ENCODE results near the gene CTNNA3.

CTNNA3 gene

GRCh38 chr10:66919248-66919647 lies 776.7 kb downstream of the CTNNA3 start:
- Histone ChIP-seq H3K36me3 (ENCODE audit: control insufficient read depth in 4 of 4, insufficient read depth in 4 of 4, low read length in 3 of 4) (no peaks in the 10 kb centered on the region), H3K27ac (ENCODE audit: insufficient read depth in 1 of 2, low read depth in 1 of 2, low read length in 2 of 2, poor library complexity in 1 of 2, severe bottlenecking in 2 of 2) (no peak overlapping the region), H3K9me3 (ENCODE audit: control extremely low read depth in 1 of 5, control insufficient read depth in 4 of 5, insufficient read depth in 2 of 5, low read depth in 1 of 5, low read length in 4 of 5) (no peaks in the 10 kb centered on the region), H3K27me3 (replicated peaks in 2 of 5; ENCODE audit: control insufficient read depth in 4 of 5, insufficient read depth in 5 of 5, low read length in 4 of 5) (peaks cover 0 to under 1% (median 0%) of the 10 kb centered on the region in 5 experiments), H3K4me3 (ENCODE audit: control insufficient read depth in 1 of 7, extremely low read depth in 1 of 7, insufficient read depth in 4 of 7, low read depth in 2 of 7, low read length in 6 of 7) (no peak overlapping the region), H3K4me1 (ENCODE audit: control extremely low read depth in 1 of 4, control insufficient read depth in 4 of 4, insufficient read depth in 4 of 4, low read length in 3 of 4) (no peaks in the 10 kb centered on the region)
- WGBS (ENCODE audit: insufficient coverage) = no CpG with 5 or more reads among the region's 2 CpGs
- no peak for DNase-seq
- ChIA-PET CTCF (no interaction called here), POLR2A (no interaction called here)

DNA sequence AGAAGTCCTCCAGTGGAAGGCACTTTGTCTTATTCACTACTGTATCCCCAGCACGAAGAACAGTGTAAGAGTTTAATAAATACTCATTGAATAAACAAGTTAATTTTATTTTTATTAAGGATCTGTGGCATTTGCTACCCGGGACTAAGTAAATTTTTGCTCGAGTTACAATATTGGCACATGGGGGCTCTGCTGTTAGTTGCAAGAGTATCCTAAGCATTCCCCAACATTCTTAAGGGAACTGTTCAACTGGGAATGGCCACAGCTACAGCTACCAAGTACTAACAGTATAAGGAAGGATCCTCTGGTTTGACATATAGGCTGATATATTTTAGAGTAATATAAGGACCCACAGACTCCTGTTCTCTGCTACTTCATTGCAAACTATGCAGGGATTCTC lies 778.9 kb downstream of the CTNNA3 start:
- Histone ChIP-seq H3K36me3 (ENCODE audit: control insufficient read depth in 4 of 4, insufficient read depth in 4 of 4, low read length in 3 of 4) (no peaks in the 10 kb centered on the region), H3K27me3 (replicated peaks in 2 of 5; ENCODE audit: control insufficient read depth in 4 of 5, insufficient read depth in 5 of 5, low read length in 4 of 5) (no peaks in the 10 kb centered on the region), H3K27ac (ENCODE audit: insufficient read depth in 1 of 2, low read depth in 1 of 2, low read length in 2 of 2, poor library complexity in 1 of 2, severe bottlenecking in 2 of 2) (no peak overlapping the region), H3K4me3 (ENCODE audit: control insufficient read depth in 1 of 7, extremely low read depth in 1 of 7, insufficient read depth in 4 of 7, low read depth in 2 of 7, low read length in 6 of 7) (no peak overlapping the region), H3K9me3 (ENCODE audit: control extremely low read depth in 1 of 5, control insufficient read depth in 4 of 5, insufficient read depth in 2 of 5, low read depth in 1 of 5, low read length in 4 of 5) (no peaks in the 10 kb centered on the region), H3K4me1 (ENCODE audit: control extremely low read depth in 1 of 4, control insufficient read depth in 4 of 4, insufficient read depth in 4 of 4, low read length in 3 of 4) (no peaks in the 10 kb centered on the region)
- no CpG with 5 or more reads among the region's 3 CpGs for whole genome bisulfite sequencing (ENCODE audit: insufficient coverage)
- POLR2A ChIA-PET = no interaction called here
- CTCF ChIA-PET = no interaction called here
- DNase-seq = no peak

GRCh38 chr10:66916030-66916429 lies 780.0 kb downstream of the CTNNA3 start:
- H3K36me3 ChIP-seq (ENCODE audit: control insufficient read depth in 4 of 4, insufficient read depth in 4 of 4, low read length in 3 of 4) = no peaks in the 10 kb centered on the region
- H3K27me3 ChIP-seq (replicated peaks in 2 of 5; ENCODE audit: control insufficient read depth in 4 of 5, insufficient read depth in 5 of 5, low read length in 4 of 5) = no peaks in the 10 kb centered on the region
- H3K27ac ChIP-seq (ENCODE audit: insufficient read depth in 1 of 2, low read depth in 1 of 2, low read length in 2 of 2, poor library complexity in 1 of 2, severe bottlenecking in 2 of 2) = no peak overlapping the region
- CTCF ChIA-PET = interaction anchor here (0.8 kb wide), 1 partner anchor 16 kb away, joined by 3 read pairs; no protein-coding TSS in a partner anchor
- no CpG with 5 or more reads among the region's 2 CpGs for WGBS (ENCODE audit: insufficient coverage)
- H3K4me1 ChIP-seq (ENCODE audit: control extremely low read depth in 1 of 4, control insufficient read depth in 4 of 4, insufficient read depth in 4 of 4, low read length in 3 of 4) = no peaks in the 10 kb centered on the region
- no peaks in the 10 kb centered on the region for H3K9me3 ChIP-seq (ENCODE audit: control extremely low read depth in 1 of 5, control insufficient read depth in 4 of 5, insufficient read depth in 2 of 5, low read depth in 1 of 5, low read length in 4 of 5)
- POLR2A ChIA-PET = no interaction called here
- no peak overlapping the region for H3K4me3 ChIP-seq (ENCODE audit: control insufficient read depth in 1 of 7, extremely low read depth in 1 of 7, insufficient read depth in 4 of 7, low read depth in 2 of 7, low read length in 6 of 7)
- DNase-seq = no peak

GRCh38 chr10:66910671-66911070 lies 785.3 kb downstream of the CTNNA3 start:
- no peak for DNase-seq
- Histone ChIP-seq H3K36me3 (ENCODE audit: control insufficient read depth in 4 of 4, insufficient read depth in 4 of 4, low read length in 3 of 4) (no peaks in the 10 kb centered on the region), H3K27ac (ENCODE audit: insufficient read depth in 1 of 2, low read depth in 1 of 2, low read length in 2 of 2, poor library complexity in 1 of 2, severe bottlenecking in 2 of 2) (no peak overlapping the region), H3K9me3 (ENCODE audit: control extremely low read depth in 1 of 5, control insufficient read depth in 4 of 5, insufficient read depth in 2 of 5, low read depth in 1 of 5, low read length in 4 of 5) (no peaks in the 10 kb centered on the region), H3K27me3 (replicated peaks in 2 of 5; ENCODE audit: control insufficient read depth in 4 of 5, insufficient read depth in 5 of 5, low read length in 4 of 5) (no peaks in the 10 kb centered on the region), H3K4me3 (ENCODE audit: control insufficient read depth in 1 of 7, extremely low read depth in 1 of 7, insufficient read depth in 4 of 7, low read depth in 2 of 7, low read length in 6 of 7) (no peak overlapping the region), H3K4me1 (ENCODE audit: control extremely low read depth in 1 of 4, control insufficient read depth in 4 of 4, insufficient read depth in 4 of 4, low read length in 3 of 4) (no peaks in the 10 kb centered on the region)
- 100% methylated on average over 1 of the region's 5 CpGs for WGBS (ENCODE audit: insufficient coverage)
- ChIA-PET CTCF (interaction anchor here (0.6 kb wide), 1 partner anchor 15 kb away, joined by 6 read pairs; the partner anchor contains the start of gene LRRTM3), POLR2A (no interaction called here)

- no peak for DNase-seq
- Histone ChIP-seq H3K36me3 (ENCODE audit: control insufficient read depth in 4 of 4, insufficient read depth in 4 of 4, low read length in 3 of 4) (no peaks in the 10 kb centered on the region), H3K9me3 (ENCODE audit: control extremely low read depth in 1 of 5, control insufficient read depth in 4 of 5, insufficient read depth in 2 of 5, low read depth in 1 of 5, low read length in 4 of 5) (peaks cover 0 to 1% (median 0%) of the 10 kb centered on the region in 5 experiments), H3K27ac (ENCODE audit: insufficient read depth in 1 of 2, low read depth in 1 of 2, low read length in 2 of 2, poor library complexity in 1 of 2, severe bottlenecking in 2 of 2) (no peak overlapping the region), H3K4me3 (ENCODE audit: control insufficient read depth in 1 of 7, extremely low read depth in 1 of 7, insufficient read depth in 4 of 7, low read depth in 2 of 7, low read length in 6 of 7) (no peak overlapping the region), H3K27me3 (replicated peaks in 2 of 5; ENCODE audit: control insufficient read depth in 4 of 5, insufficient read depth in 5 of 5, low read length in 4 of 5) (peaks cover 0 to 2% (median 0%) of the 10 kb centered on the region in 5 experiments), H3K4me1 (ENCODE audit: control extremely low read depth in 1 of 4, control insufficient read depth in 4 of 4, insufficient read depth in 4 of 4, low read length in 3 of 4) (no peaks in the 10 kb centered on the region)
- WGBS (ENCODE audit: insufficient coverage) = no CpG with 5 or more reads among the region's 2 CpGs
- POLR2A ChIA-PET = no interaction called here
- CTCF ChIA-PET = no interaction called here
Measured at GRCh38 chr10:66892871-66893270, 803.1 kb downstream of the CTNNA3 start.

DNA sequence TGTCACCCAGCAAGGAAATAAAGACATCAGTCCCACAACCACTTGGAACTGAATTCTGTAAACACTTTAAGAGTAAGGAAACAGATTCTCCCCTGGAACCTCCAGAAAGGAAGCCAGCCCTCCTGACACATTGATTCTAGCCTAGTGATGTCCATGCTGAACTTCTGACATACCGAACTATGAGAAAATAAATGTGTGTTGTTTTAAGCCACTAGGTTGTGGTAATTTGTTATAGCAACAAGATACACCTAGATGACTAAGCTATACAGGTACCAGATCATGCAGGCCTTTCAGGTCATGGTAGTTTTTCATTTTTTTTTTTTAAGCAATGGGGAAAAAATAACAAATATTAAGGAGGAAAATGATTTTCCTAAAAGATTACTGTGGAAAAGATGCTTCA lies 807.8 kb downstream of the CTNNA3 start:
- DNase-seq = no peak
- POLR2A ChIA-PET = no interaction called here
- no peak overlapping the region for H3K27ac ChIP-seq (ENCODE audit: insufficient read depth in 1 of 2, low read depth in 1 of 2, low read length in 2 of 2, poor library complexity in 1 of 2, severe bottlenecking in 2 of 2)
- H3K4me3 ChIP-seq (ENCODE audit: control insufficient read depth in 1 of 7, extremely low read depth in 1 of 7, insufficient read depth in 4 of 7, low read depth in 2 of 7, low read length in 6 of 7) = no peak overlapping the region
- no peaks in the 10 kb centered on the region for H3K9me3 ChIP-seq (ENCODE audit: control extremely low read depth in 1 of 5, control insufficient read depth in 4 of 5, insufficient read depth in 2 of 5, low read depth in 1 of 5, low read length in 4 of 5)
- peaks cover 0 to 2% (median 0%) of the 10 kb centered on the region in 5 experiments for H3K27me3 ChIP-seq (replicated peaks in 2 of 5; ENCODE audit: control insufficient read depth in 4 of 5, insufficient read depth in 5 of 5, low read length in 4 of 5)
- WGBS (ENCODE audit: insufficient coverage) = no CpG with 5 or more reads among the region's 1 CpG
- H3K4me1 ChIP-seq (ENCODE audit: control extremely low read depth in 1 of 4, control insufficient read depth in 4 of 4, insufficient read depth in 4 of 4, low read length in 3 of 4) = no peaks in the 10 kb centered on the region
- CTCF ChIA-PET = no interaction called here
- H3K36me3 ChIP-seq (ENCODE audit: control insufficient read depth in 4 of 4, insufficient read depth in 4 of 4, low read length in 3 of 4) = no peaks in the 10 kb centered on the region

DNA sequence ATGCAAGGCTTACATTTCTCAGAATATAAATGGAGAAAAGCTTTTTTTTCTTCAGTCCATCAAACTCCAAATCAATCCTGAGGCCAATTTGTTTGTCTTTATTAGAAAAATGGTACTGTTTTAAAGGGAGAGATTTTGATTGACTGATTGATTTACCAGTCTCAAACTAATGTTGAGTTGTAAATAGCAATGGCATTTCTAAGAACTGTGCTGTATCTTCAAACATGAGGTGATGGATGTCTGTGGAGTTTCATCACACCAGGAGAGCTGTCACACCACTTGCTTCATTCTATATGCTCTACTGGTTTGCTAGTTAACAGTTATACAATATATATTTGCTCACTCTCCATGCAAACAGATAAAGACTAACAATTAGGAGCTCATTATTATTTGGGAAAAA lies 809.1 kb downstream of the CTNNA3 start:
- no peak for DNase-seq
- CTCF ChIA-PET = interaction anchor here (0.7 kb wide), 1 partner anchor 9 kb away, joined by 3 read pairs; no protein-coding TSS in a partner anchor
- H3K4me3 ChIP-seq (ENCODE audit: control insufficient read depth in 1 of 7, extremely low read depth in 1 of 7, insufficient read depth in 4 of 7, low read depth in 2 of 7, low read length in 6 of 7) = no peak overlapping the region
- no peak overlapping the region for H3K27ac ChIP-seq (ENCODE audit: insufficient read depth in 1 of 2, low read depth in 1 of 2, low read length in 2 of 2, poor library complexity in 1 of 2, severe bottlenecking in 2 of 2)
- H3K36me3 ChIP-seq (ENCODE audit: control insufficient read depth in 4 of 4, insufficient read depth in 4 of 4, low read length in 3 of 4) = no peaks in the 10 kb centered on the region
- no peaks in the 10 kb centered on the region for H3K4me1 ChIP-seq (ENCODE audit: control extremely low read depth in 1 of 4, control insufficient read depth in 4 of 4, insufficient read depth in 4 of 4, low read length in 3 of 4)
- POLR2A ChIA-PET = no interaction called here
- H3K27me3 ChIP-seq (replicated peaks in 2 of 5; ENCODE audit: control insufficient read depth in 4 of 5, insufficient read depth in 5 of 5, low read length in 4 of 5) = peaks cover 0 to 2% (median 0%) of the 10 kb centered on the region in 5 experiments
- H3K9me3 ChIP-seq (ENCODE audit: control extremely low read depth in 1 of 5, control insufficient read depth in 4 of 5, insufficient read depth in 2 of 5, low read depth in 1 of 5, low read length in 4 of 5) = no peaks in the 10 kb centered on the region
